Measurements from ENCODE around the gene ARHGDIG.
"Not testable (repeated sequence)": the region's sequence is repeated elsewhere in the genome, so short reads cannot be mapped to it uniquely, and the experiment has no call there.

Gene ARHGDIG

GRCh38 chr16:254461-254860, 25.9 kb upstream of the ARHGDIG start:
- Histone ChIP-seq H3K4me3 (replicated peaks; ENCODE audit: insufficient read depth, low read length) (no peak overlapping the region), H3K27ac (replicated peaks) (no peak overlapping the region)
- no peak for DNase-seq (ENCODE audit: low read depth in 1 of 2, low spot score in 1 of 2)

GRCh38 chr16:255183-255582, 25.2 kb upstream of the ARHGDIG start:
- H3K27ac ChIP-seq (replicated peaks): no peak overlapping the region
- TF ChIP-seq POLR2AphosphoS5 (IDR thresholded peaks at IDR 0.05; ENCODE audit: low read depth): no peak
- TF ChIP-seq SPI1 (IDR thresholded peaks at IDR 0.05; ENCODE audit: borderline replicate concordance, low read depth): no peak
- TF ChIP-seq REST (IDR thresholded peaks at IDR 0.05; ENCODE audit: insufficient replicate concordance, low read depth): no peak
- TF ChIP-seq GABPA (IDR thresholded peaks at IDR 0.05; ENCODE audit: low read depth): no peak
- H3K27me3 ChIP-seq (ENCODE audit: insufficient read depth, poor library complexity, severe bottlenecking): no peaks in the 10 kb centered on the region
- DNase-seq (ENCODE audit: low read depth in 1 of 2, low spot score in 1 of 2): no peak
- no peak overlapping the region for H3K4me3 ChIP-seq (replicated peaks; ENCODE audit: insufficient read depth, low read length)

More at GRCh38 chr16:254461-254860, 25.9 kb upstream of the ARHGDIG start:
- no peaks in the 10 kb centered on the region for H3K27me3 ChIP-seq (ENCODE audit: insufficient read depth, poor library complexity, severe bottlenecking)
- TF ChIP-seq SPI1 (IDR thresholded peaks at IDR 0.05; ENCODE audit: borderline replicate concordance, low read depth): no peak
- TF ChIP-seq REST (IDR thresholded peaks at IDR 0.05; ENCODE audit: insufficient replicate concordance, low read depth): no peak
- no peak for TF ChIP-seq POLR2AphosphoS5 (IDR thresholded peaks at IDR 0.05; ENCODE audit: low read depth)
- no peak for TF ChIP-seq CTCF (IDR thresholded peaks at IDR 0.05; ENCODE audit: insufficient read depth, low read length)
- TF ChIP-seq GABPA (IDR thresholded peaks at IDR 0.05; ENCODE audit: low read depth): no peak

- not testable (repeated sequence) for H3K27ac ChIP-seq (replicated peaks); H3K27me3 ChIP-seq (ENCODE audit: insufficient read depth, poor library complexity, severe bottlenecking); DNase-seq (ENCODE audit: low read depth in 1 of 2, low spot score in 1 of 2); H3K4me3 ChIP-seq (replicated peaks; ENCODE audit: insufficient read depth, low read length)
These were observed 22.3 kb upstream of the ARHGDIG start for GRCh38 chr16:258091-258490.

GRCh38 chr16:259226-259625, 21.2 kb upstream of the ARHGDIG start:
- Histone ChIP-seq H3K4me3 (replicated peaks; ENCODE audit: insufficient read depth, low read length) (no peak overlapping the region), H3K27me3 (ENCODE audit: insufficient read depth, poor library complexity, severe bottlenecking) (no peaks in the 10 kb centered on the region), H3K27ac (replicated peaks) (no peak overlapping the region)
- TF ChIP-seq POLR2AphosphoS5 (IDR thresholded peaks at IDR 0.05; ENCODE audit: low read depth) (no peak), REST (IDR thresholded peaks at IDR 0.05; ENCODE audit: insufficient replicate concordance, low read depth) (no peak)
- no peak for DNase-seq (ENCODE audit: low read depth in 1 of 2, low spot score in 1 of 2)

GRCh38 chr16:259814-260253, 20.6 kb upstream of the ARHGDIG start:
- TF ChIP-seq CTCF (IDR thresholded peaks at IDR 0.05; ENCODE audit: insufficient read depth, low read length) (no peak), GABPA (IDR thresholded peaks at IDR 0.05; ENCODE audit: low read depth) (no peak)
- Histone ChIP-seq H3K27ac (replicated peaks) (no peak overlapping the region), H3K27me3 (ENCODE audit: insufficient read depth, poor library complexity, severe bottlenecking) (no peaks in the 10 kb centered on the region), H3K4me3 (replicated peaks; ENCODE audit: insufficient read depth, low read length) (no peak overlapping the region)
- DNase-seq (ENCODE audit: low read depth in 1 of 2, low spot score in 1 of 2): no peak

Measured in HL-60 (cell line).